GM21717 (cell line): ENCODE results near the gene EFCC1.

Source experiments
- ATAC-seq: cut with Tn5 transposase; IDR thresholded peaks from one replicate; pipeline ENCODE4 v1.9.1; 2021; ENCODE audit warnings: mild to moderate bottlenecking, moderate library complexity; ENCODE audit not compliant: unreplicated experiment

EFCC1 gene

DNA sequence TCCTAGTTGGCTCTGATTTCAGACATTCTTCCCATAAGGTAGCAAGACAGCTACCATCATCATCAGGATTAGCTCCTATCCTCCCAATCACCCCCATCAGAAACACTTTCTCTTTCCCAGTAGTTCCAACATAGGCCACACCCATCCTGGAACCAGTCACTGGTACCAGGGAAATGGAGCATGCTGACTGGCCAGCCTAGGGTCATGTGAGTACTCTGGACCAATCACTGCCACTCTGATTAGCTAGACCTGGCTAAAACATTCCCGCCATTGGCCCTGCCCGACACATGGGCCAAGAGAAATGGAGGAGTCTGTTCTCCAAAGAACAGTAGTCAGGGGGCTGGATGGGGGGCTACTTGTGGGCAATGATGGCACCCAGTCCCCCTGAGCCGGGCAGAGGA, 12.4 kb downstream of the EFCC1 start:
- ATAC-seq, result no peak

DNA sequence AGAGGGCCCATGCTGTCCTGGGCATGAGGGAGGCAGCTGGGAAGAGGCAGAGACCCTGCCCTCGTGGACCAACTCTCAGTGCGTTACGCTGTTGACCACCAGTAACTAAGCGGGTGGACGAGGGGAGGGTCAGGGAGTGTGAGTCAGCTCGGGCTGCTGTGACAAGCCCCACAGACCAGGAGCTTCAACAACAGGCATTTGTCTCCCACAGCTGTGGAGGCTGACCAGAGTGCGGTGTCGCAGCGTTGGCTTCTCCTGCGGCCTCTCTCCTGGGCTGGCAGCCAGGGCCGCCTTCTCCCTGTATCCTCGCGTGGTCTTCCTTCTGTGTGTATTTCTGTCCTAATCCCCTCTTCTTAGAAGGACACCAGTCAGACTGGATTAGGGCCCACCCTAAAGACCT, 13.0 kb downstream of the EFCC1 start:
- no peak for ATAC-seq

DNA sequence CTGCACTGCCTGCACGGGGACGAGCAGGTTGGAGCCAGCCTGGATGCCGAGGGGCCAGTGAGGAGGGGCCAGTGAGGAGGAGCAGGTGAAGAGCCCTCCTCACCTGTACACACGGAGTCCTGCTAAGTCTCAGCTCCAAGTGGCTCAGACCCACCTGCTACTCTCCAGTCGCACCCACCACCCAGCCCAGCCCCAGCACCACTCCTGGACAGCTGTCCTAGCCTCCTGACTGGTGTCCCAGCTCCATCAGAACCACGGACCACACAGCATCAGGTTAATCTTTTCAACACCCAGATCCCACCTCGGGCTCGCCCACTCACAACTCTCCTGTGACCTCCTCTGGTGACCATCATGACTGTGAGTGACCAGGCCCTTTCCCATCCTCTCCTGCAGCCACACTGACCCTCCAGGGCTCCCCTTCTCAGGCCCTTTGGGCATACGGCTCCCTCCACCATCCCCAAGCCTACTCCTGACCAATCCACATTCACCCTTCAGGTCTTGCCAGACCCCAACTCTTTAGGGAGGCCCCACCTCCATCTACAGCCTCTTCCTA, 13.8 kb downstream of the EFCC1 start:
- no peak for ATAC-seq

DNA sequence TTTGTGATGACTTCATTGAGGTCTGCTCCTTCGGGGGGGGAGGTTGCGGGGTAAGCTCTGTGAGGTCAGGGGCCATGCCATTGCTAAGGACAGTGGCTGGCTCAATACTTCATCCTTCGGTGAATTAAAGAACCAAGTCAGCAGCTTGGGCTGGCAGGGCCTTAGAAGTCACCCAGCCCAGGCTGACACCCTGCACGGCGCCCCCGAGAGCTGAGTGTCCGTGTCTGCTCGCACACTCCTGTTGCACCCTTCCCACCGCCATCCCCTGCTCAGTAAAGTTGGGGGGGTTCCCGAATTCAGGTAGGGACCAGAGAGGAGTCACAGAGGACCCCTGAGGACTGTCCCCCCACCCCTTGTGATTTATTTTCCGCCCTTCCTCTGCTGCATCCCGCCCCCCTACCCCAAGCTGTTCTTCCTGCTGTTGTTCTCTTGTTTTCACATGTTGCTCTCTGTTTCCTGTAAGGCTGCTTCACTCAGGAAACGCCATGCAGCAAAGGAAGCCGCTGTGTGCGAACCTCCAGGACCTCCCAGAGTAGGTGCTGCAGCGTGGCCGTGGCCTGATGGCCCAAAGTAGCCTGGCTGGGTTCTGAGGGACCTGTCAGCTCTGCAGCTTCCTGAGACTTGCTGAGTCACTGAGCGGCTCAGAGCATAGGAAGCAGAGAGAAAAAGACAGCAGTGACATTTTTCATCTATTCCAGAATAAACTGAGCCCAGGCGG, 14.4 kb downstream of the EFCC1 start:
- no peak for ATAC-seq

DNA sequence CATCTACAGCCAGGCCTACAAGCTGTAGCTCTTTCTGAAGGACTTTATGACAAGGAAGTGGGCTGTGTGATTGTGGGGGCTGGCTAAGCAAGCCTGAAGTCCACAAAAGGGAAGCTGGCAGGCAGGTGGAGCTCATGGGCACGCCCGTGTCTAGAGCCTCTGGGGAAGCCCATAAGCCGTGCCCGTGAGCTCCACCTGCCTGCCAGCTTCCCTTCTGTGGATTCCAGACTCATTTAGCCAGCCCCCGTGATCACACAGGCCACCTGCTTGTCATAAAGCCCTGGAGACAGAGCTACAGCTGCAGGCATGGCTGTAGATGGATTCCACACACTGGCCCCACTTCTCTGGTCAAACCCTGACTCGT, 15.2 kb downstream of the EFCC1 start:
- no peak for ATAC-seq

DNA sequence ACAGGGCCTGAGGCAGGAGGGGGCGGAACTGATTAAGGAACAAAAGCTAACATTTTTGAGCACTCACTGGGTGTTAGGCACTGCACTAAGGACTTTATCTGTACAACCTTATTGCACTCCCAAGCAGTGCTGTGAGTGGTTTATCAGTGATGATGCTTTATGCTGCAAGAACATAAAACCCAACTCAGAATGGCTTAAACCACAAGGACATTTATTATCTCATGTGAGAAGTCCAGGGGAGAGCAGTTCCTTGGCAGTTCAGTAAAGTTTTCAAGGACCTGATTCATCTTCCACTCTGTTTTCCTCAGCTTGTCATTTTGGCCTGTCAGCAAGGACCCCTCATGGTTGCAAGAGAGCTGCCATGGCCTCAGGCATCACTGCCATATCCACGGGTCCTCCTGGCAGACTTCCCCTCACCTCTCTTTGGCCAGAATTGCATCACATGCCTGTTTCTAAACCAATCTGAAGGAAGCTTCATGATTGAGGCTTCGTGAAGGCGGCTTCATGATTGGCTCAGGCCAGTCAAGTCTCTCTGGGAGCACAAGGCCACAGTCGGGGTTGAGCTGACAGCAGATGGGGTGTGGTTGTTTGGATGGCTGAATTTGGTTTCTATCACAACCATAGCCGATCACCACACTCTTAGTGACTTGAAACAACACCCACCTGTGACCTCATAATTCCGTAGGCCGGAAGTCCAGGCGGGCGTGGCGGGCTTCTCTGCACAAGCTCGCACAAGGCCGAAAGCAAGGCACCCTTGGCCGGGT, 15.8 kb downstream of the EFCC1 start:
- peak; percentile 48 for ATAC-seq

DNA sequence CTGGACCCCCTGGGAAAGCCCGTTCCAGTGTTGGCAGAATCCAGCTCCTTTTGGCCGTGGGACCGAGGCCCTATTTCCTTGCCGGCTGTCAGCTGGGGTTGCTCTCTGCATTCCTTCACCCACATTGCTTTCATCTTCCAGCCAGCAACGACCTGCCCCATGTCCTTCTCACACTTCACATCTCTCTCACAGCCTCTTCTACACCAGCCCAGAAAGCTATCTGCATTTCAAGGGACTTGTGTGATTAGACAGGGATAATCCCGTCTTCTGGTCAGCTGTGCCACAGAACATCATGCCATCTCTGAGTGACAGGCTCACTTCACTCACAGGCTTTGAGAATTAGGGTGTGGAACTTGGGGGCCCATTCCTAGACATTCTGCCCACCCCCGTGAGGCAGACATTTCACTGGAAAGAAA, 16.4 kb downstream of the EFCC1 start:
- no peak for ATAC-seq

DNA sequence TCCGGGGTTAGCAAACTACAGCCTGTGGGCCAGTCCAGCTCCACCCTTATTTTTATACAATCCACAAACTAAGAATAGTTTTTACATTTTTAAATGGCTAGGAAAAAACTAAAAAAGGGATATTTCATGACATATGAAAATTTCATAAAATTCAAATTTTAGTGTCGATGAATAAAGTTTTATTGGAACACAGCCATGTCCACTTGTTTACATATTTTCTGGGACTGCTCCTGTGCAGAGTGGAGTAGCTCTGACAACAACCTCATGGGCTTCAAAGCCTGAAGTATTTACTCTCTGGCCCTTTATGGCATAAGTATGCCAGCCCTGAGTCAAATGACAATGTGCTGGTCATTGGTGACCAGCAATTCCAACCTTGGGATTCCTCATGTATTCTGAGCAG, 17.2 kb downstream of the EFCC1 start:
- ATAC-seq, result no peak

DNA sequence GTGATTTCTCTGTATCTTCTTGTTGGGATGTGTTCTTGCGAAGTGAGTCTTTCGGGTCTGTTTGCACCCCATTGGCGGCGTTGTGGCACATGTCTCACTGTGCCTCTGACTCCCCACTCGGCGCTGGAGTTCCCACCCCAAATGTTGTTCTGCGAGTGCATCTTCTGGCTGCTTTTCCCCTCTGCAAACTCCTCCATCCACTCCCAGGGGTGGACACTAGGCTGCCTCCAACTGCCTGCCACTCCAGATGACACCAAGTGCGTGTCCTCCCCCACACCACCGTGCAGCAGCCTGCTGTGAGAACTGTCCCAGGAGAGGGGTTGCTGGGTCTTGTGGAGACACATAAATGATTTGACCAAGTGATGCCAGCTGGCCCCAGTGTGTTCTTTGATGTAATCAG, 17.6 kb downstream of the EFCC1 start:
- ATAC-seq, result no peak

DNA sequence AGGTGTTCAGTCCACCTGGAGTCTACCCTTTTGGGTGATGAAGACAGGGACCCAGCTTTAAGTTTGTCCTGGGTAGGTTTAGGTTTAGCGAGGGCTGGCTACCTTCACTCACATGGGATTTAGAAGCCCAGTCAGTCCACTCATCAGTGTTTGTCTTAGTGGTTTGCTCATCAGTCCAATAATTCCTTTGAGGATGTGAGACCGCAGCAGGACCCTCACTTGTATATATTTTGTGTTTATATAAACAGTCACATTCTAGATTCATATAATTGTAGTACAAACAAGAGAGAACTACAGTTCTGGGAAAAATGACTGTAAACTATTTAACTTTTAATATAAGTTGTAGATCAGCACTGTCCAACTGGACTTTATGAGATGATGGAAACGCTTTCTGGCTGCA, 18.2 kb downstream of the EFCC1 start:
- ATAC-seq, result no peak

DNA sequence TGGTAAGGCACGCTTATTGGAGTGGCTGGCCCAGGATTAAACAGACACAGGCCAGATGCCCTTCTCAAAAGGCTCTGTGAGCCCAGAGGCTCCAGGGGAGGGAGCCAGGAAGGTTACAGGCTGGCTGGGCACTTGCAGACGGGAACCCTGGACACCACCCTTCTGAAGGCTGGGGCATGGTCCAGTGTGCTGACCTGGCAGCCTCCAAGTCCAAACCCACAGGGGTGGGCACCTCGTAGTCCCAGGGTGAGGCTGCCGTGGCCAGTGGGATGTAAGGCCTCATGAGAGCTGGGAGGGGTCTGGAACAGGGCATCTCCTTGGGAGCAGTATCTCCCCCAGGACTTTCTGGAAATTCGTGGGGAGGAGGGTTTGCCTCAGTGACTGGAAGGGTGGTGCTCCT, 19.6 kb downstream of the EFCC1 start:
- ATAC-seq, result no peak

DNA sequence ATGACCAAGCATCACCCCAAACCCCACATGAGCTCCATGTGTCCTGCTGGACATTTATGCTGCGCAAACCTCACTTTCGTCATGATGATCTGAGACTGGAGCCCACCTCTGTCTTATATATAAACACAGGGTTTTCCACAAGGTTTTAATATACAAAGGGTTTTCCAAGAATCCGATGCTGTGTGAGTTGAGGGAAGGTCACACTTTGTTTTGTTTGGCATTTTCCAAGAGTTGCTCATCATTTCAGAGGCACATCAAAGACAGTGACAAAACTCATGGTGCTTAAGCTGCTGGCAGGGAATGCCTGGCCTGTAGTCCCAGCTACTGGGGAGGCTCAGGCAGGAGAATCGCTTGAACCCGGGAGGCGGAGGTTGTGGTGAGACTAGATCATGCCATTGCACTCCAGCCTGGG, 20.0 kb downstream of the EFCC1 start:
- no peak for ATAC-seq

DNA sequence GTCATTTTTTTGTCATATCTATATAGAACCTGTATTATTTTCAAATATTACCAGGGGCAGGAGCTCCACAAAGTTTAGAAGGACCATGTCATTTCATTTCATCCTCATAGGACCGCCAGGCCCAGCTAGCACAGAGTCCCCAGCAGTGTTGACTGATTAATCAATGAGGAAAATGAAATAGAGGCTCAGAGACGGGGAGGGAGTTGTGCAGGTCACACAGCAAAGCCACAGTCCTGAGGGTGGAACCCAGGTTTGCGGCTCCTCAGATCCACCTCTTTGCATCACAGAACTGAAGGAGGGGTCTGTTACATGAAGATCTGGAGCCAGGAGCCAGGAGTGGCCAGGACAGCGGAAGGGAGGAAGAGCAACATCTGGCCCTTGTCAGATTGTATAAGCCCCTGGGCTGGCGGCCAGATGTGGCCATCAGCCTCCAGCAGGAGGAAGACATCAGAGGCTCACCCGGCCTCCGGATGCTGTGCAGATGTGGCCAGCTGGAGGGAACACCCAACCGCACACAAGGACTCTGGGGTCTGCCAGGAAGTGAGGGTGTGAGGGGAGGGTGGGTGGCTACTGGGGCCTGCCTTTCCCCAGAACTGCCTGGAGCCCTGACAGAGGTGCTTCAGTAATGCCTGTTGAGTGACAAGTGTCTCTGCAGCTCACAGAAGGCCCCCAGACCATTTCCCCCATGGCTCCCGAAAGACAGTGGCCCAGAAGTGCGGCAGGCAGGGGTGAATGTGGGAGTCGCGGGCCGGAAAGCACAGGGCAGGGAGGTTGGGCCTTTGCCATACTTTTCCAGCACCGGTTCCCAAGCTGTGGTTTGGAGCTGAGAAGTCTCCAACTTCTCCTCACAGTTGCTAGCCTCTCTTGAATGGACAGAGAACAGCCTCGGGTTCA, 21.3 kb downstream of the EFCC1 start:
- no peak for ATAC-seq

DNA sequence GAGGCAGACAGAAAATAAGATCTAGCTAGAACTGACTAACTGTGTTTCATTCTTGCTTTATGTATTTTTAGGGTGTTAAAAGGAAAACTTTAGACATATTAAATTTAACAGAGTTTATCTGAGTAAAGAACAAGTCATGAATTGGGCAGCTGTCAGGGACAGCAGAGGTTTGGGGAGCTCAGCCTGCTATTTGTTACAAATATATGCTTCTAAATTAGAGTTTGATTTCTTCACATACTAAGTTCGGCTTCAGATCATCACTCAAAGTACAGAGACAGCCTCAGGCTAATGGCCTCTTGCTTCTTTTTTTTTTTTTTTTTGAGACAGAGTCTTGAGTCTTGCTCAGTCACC, 21.9 kb downstream of the EFCC1 start:
- no peak for ATAC-seq

DNA sequence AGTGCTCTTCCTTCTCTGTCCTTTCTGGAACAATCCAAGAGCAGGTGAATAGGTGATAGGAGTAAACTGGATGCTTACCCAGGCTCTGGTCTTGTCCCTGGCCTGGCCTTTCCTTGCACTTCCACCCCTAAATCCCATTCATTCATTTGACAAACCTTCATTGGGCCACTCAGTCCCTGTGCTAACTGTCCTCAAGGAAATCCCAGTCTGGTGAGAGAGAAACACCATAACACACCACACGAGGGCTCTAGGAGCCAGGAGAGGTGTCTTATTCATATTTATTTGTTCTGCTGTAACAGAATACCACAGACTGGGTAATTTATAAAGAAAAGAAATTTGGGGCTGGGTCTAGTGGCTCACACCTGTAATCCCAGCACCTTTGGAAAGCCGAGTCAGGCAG, 22.8 kb downstream of the EFCC1 start:
- no peak for ATAC-seq

DNA sequence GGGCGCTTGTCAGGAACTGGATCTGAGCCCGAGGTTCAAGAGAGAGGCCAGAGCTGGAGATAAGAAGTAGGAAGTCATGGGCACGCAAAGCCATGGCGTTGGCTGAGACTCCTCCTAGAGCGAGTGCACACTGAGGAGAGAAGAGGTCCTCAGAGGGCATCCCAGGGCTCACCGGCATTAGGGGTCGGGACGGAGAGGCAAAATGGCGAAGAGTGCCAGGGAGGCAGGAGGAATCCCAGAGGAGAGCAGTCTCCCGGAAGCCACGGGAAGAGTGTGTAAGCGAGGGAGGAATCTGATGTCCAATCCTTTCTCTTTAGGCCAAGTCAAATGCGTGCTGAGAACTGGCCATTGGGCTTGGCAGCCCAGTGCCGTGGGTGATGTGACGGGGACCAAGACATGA, 24.0 kb downstream of the EFCC1 start:
- ATAC-seq, result no peak

DNA sequence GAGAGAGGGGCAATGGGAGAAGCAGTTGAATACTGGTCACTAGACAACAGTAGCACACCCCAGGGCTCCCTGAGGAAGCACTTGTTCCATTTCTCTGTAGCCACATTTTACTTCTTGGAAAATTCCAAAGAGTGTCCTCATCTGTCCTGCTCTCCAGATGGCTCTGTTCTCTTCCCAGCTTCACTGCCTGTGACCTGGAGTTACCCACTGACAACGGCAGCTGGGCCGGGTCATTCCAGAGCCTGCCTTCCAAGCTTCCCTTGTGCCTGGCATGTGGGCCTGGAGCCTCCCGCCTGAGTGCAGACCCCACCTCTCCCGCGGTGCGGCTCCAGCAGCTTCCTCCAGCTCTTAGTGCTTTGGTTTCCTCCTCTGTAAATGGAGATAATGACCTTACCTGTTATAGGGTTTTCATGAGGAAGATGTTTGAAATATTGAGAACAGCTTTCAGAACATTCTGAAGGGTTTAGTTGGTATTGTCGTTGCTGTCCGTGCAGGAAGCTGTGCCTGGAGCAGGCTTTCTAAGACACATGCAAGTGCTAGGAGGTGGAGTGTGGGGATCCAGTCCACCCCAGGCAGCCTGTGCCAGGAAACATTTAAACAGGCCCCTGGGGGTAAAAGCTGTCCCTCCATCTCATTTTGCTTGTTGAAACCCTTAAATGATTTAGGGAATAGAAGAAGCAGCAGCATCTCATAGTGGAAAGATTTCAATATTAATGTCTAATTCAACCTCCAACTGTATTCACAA, 24.8 kb downstream of the EFCC1 start:
- ATAC-seq, result no peak

DNA sequence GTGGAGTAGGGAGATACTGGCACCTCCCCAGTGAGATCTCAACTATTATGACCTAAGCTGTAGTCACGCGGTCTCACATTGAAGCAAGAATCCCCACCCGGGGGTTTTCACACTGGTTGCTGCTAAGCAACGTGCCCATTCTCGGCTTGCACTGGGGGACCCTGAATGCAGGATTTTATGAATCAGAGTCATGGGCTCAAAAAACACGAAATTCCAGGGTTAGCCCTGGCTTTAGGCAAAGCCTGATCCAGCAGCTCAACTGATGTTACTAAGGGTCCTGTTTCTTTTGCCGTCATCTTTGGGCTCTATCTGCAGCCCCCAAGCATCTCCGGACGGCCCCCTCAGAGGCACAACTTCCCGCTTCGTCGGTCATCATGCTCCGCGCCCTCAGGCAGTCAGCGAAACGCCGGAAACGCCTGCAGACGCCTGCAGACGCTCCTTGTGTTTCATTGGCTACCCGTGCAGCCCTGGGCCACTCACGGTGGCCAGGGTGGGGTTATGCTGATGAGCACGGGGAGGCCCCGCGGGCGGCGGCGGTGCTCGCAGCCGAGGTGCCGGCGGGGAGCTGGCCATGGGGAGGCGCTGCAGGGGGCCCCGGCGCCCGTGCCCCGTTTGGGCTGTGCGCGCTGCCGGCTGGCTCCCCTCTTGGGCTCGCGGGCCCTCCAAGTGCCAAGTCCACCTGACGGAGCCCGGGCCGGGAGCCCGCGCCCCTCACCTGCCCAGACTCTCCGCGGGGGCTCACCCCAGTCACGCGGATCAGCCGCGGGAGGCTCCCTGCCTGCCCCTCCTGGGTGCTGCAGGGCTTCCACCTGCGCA, 25.8 kb downstream of the EFCC1 start:
- ATAC-seq, result peak; percentile 96

DNA sequence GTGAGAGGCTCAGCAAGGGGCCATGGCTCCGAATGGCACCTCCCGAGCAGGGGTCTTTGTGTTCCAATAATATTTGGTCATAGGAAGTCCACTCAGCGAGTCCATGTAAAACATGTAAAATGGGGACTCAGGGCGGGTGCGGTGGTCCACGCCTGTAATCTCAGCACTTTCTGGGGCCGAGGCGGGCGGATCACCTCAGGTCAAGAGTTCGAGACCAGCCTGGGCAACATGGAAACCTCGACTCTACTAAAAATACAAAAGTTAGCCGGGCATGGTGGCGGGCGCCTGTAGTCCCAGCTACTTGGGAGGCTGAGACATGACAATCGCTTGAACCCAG, 26.4 kb downstream of the EFCC1 start:
- ATAC-seq, result no peak

DNA sequence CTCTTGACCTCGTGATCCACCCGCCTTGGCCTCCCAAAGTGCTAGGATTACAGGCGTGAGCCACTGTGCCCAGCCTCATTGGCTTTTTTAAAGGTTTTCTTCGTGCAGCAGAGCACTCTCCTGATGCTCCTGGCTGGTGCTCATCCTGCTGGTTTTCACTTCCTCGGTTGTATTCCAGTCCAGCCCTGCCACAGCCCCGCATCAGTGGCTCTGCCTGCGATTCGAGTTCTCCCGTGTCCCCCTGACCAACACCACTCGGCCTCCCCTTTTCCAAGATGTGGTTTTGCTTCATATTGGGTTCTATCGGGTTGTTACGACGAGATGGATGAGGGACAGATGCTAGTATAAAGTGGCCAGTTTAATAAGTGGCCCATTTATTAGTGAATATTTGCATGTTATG, 27.8 kb downstream of the EFCC1 start:
- ATAC-seq, result no peak
